Renal cortical epithelial cell (primary cell): Measurements from ENCODE around the gene IL1RAPL1. TPM values are rescaled to one million over a fixed set of nuclear protein-coding genes. Genes with fewer than 3 reads are reported as not detected.

Source experiments
- DNase-seq: peaks from one replicate; pipeline ENCODE4 v3.0.0-alpha.2; 2011; ENCODE audit warnings: low read depth
- total RNA-seq: library from RNA; depleted of rRNA; stranded (reverse); fragments of >200 nt; gene quantifications from 2 replicates; pipeline ENCODE4 v1.2.3, GENCODE V29; 2014

Gene IL1RAPL1
- total RNA-seq, 1 donor from 2014 or later = 0.05 TPM

DNA sequence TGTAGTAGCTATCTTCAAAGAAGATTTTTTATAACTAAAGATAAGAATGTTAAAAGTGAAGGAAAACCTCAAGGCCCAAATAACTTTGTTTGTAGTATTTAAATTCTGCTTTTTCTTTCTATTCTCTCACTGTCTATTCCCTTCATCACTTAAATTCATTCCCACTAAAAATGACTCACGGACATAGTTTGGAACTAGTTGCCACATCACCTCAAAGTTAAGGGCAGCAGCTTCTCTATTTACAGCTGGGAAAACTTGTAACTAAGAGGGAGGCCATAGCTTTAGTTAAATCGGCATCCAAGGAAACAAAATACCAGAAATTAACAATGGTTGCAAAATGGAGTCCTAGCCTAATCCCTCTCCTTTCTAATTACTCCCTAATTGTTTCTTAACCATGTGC is 1302.8 kb downstream of the IL1RAPL1 start:
- DNase-seq = no peak

DNA sequence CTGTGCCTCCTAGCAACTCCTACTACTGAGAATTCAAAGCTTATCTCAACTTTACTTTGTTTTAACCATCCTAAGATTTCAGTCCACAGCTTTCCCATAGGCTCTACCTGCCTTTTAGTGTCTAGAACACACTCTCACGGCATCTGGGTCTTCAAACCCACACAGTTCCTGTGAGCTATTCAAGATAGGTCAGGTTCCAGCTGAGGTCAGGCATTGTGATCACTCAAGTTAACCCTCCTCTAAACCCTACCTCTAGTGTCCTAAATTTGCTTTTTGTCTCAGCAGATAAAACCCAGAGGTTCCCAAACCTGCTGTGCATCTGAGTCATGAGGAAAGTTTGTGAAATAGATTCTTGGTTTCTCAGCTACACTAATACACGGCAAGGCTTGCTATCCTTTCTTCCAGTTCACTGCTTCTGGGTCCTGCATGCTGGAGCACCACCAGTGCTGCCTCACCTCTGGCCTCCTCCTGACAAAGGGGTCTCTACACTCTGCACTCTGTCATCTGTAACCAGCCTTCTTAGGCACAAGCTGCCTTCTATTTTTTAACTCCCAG is 1303.5 kb downstream of the IL1RAPL1 start:
- DNase-seq = no peak

DNA sequence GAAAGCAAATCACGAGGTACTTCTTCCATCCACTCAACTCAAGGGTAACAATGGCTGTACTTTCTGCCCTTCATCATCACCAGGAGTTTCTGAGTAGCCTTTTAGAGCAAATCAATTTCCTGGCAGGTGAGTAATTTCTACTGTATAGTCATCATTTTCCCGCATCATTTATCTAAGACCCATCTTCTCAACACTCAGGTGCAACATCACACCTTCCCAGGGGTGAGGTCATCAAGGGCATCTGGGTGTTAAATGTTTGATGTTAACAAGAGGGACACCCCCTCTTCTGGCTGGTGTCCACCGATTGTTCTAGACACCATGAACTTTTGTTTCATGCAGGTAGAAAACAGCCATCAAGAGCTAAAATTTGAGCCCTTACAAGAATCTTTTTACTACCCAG is 1314.8 kb downstream of the IL1RAPL1 start:
- no peak for DNase-seq

DNA sequence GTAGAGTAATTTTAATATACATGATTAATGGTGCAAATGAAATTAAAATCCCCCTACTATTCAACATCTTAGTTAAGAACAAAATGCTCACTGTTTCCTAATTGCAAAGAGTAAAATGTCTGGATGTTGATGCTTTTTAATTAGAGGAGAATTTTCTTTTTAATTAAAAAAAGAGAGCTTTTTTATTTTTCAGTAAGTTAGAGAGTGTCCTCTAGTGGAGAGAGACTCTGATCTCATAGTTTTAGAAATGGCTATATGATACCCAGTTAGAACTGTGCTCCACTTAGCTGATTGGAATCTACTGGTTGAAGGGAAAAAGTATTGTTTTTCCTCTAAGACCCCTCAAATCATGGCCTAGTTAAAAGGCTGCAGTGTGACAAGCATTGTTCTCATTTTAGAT is 1316.1 kb downstream of the IL1RAPL1 start:
- DNase-seq = no peak

DNA sequence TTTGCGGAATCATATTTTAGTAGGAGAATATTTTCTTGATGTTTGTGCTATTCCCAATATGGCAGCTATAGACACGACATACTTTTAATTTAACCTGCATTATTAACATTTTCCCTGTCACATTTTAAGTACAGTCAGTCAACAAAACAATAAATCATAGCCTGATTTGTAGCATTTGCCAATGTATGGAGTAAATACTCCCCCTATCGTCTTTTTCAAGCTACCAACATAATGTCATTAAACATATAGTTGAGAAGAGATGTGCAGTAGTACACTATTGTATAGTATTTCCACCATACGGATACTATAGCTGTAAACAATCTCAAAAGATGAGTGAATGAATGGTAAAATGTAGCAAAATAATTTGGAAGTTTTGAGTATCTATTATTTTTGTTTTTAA is 1324.4 kb downstream of the IL1RAPL1 start:
- DNase-seq = no peak

DNA sequence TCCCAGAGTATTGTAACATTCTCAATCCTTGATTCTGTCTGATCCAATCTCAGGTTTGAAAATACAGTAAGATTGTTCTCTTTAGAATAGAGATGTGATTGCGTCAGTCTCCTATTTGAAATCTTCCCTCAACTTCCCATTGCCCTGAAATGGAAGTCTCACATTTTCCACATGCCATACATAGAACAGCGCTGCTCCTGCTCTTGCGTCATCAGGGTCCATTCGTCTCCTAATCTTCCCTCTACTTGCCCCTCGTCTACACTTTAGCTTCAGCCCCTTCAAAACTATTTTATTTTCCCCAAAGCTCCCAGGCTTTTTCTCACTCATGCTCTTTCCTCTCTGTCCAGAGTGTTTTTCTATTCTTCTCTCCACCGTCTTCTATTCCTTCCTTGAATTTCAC is 1326.4 kb downstream of the IL1RAPL1 start:
- no peak for DNase-seq

DNA sequence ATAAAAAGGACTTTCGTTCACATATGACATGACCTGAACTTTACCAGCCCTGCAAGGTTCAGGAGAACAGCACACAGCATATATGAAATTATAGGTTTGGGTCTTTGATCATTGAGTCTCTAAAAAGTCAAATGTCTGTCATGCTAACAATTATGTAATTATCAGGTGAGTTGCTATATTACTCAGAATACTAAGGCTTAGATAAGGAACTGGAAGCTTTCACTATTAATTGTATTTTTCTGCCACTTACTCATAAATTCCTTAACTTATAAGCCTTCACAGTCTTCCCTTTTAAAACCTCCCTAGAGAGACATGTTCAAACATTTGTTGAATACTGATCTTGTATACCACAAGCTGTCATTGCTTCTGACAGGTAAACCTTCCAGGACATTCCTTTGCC is 1335.4 kb downstream of the IL1RAPL1 start:
- DNase-seq = no peak

DNA sequence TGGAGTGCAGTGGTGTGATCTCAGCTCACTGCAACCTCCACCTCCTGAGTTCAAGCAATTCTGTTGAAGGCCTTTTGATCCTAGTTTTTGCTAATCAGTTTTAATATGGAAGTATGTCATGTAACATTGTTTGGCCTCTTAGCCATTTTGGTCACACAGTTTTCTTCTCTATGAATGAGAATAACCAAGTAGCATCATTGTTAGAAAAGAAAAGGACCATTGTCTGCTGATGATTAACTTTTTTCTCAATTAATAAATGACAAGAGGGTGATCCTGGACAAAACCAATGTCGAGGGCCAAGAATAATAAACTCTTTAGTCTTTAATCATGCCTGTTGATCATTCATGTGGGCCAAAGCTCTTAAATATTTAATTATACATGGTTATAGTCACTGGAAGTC is 1338.8 kb downstream of the IL1RAPL1 start:
- peak; percentile 76 for DNase-seq

DNA sequence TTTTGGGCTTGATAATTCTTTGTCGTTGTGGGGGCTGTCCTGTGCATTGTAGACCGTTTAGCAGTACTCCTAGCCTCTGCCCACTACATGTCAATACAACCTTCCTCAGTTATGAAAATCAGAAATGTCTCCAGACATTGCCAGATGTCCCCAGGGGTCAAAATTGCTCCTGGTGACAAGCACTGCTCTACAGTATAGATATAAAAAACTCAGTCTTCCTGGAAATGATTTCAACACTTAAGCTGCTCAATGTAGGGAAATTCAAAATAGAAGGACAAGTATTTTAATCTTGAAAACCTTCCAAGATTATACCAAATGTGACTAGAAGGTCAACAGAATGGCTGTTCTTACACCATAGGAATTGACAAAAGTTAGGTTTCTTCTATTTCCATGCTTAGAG is 1339.4 kb downstream of the IL1RAPL1 start:
- peak; percentile 6 for DNase-seq

DNA sequence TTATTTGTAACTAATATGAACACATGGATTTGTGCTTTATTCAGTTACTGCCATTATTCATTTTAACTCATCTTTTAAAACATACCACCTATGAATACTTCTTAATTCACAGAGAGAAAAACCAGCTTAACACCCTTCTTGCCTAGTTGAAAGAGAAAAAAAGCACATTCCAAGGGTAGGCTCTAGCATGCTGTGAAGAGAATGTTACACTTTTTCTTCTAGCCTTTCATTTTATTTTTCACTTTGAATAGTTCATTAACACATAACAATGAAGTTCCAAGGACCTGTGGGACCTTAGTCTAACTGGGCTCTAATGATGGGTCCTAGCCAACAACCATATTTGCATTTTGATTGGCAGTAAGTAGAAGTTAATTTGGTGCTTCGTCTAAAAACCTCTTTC is 1348.2 kb downstream of the IL1RAPL1 start:
- no peak for DNase-seq

DNA sequence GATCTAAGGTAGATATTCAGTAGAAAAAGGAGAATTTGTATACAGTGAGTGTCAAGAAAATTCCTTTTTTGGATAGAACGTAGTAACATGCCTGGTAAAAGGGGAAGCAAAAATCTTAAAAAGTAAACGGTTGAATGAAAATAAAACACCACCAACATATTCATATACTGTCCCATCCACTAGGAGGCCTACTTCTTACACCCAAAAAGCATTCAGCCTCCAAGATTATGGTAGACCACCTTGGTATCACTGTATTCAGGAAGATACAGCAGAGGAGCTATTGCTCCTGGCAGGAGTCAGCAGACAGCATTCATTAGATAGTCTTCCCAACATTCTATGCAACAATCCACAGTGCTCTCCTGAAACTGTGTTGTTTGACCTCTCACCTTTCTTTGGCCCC is 1353.5 kb downstream of the IL1RAPL1 start:
- DNase-seq = no peak

DNA sequence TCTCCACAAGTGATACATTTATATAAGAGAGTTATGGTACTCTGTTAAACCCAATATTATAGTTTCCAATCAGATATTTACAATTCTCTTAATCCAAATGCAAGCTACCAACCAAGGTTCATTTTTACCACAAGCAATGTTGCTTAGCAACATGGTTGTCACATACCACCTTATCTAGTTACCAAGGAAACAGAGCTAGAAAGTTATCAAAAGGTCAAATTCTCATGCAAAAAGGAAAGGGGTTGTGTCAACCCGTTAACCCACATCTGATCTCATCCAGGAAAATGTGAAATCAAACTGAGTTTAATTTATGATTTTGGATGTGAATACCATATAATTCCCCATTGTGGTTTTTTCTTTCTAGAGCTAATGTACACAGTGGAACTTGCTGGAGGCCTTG is 1354.0 kb downstream of the IL1RAPL1 start:
- no peak for DNase-seq

DNA sequence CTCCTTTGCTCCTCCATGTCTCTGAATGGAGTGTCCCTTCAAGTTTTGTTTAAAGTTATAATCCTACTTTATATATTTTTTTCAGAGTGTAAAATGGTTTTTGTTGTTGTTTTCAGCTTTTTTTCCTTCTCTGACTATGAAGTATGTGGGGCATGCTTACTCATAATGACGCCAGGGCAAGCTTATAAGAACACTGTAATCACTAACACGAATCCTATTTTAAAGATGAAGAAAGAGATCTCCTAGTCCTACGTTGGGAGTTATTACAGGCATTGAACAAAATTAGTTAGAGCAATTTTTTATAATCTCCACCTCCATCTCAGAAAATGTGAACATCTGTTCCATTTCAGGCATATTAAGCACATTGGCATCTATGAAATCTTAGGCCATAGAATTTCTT is 1360.0 kb downstream of the IL1RAPL1 start:
- no peak for DNase-seq

DNA sequence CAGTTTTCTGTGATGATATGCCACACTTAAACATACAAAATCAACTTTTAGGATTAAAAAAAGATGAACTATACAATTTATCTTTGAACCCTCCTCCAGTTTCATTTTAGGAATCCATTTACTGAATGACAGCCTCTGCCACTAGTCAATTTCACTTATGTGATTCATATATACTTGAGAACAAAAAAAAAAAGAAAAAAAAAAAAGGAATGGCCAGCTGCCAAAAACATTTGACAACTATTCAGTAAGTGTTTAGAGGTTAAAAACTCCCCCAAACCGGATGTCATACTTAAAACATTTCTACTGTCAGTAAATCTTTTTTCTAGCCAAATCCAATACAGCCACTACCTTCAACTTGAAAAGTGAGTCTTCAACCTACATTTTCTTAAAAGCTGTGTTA is 1361.4 kb downstream of the IL1RAPL1 start:
- peak; percentile 32 for DNase-seq

DNA sequence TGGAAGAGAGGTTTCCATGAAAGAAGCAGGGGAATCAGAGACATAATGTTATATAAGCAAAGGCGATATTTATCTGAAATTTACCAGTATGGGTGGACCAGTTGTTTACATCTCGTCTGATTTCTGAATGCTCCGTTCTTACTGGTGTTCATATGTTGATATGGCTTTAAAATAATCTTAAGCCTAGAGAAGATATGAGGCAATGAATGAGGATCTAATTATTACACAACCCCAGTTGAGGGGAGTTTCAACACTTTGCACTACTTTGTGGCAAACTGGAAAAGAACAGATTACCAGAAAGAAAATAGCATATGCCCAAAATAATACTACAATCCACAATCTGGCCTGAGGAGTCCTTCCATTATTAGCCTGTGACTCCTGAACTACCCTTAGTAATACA is 1364.8 kb downstream of the IL1RAPL1 start:
- no peak for DNase-seq

DNA sequence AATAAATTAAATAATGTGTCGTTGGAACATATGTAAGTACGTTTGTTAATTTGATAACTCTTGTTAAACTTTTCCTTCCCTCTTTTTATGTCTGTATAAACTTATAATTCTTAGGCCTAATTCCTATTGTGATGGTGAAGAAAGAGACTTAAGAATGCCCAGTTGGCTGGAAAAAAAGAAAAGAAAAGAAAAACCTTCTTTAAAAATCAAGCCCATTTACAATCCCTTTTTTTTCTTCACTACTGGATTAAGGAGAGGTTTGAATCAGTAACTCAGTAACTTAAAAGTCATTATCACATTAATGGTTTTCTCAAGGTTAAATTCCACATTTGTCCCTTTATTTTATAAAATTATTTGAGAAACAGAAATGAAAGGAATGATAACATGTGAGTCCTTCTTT is 1374.8 kb downstream of the IL1RAPL1 start:
- DNase-seq = peak; percentile 21

DNA sequence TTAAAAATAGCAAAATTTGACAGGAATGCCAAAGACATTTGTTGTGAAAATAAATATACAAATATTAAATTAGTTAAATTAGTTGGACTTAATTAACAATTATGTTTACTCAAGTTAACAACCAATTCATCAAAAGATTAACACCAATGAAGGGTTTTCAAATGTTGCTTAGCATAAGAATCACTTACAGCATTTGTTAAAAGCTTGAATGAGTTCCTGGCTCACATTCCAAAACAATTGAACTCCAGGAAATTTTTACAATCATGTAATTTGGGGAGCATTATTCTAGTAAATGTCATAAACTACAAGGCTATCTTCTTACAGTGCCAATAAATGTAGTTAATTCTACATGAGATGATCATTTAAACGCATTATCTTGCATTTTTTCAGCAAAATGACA is 1378.4 kb downstream of the IL1RAPL1 start:
- no peak for DNase-seq

DNA sequence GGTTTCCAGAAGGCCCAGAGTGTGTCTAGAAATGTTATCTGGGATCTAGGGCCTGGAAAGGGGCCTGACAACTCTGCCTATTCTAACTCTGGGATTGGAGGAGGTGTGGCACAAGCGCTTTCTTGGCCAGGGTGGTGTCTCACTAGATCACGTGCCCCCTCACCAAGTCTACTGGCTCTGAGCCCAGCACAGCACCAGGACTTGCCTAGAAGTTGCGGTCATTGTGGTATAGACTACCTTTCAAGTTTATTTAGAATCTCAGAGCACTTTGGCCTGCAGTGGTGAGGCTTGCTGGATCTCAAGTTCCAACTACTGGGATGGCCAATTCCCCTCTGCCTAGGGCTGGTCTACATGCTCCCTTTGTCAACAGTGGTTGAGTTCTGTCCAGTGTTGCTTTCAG is 1404.8 kb downstream of the IL1RAPL1 start:
- DNase-seq = no peak

DNA sequence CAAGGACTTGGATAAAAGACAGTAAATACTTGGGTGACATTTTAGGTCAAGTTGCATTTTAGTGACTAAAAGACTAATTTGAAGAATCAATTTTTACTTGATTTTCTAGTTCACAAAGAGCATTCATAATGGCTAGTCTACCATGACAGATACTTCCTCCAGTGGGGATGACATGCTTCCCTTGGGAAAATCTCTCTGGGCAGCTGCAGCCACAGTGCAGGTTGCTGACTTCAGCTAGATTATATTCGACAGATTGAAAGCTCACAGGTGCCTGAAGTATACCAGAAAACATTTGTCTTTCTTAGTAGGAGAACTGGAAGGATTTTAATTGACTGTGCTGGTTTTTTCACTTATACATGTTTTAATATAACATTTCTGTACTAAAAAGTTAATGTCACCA is 1418.6 kb downstream of the IL1RAPL1 start:
- no peak for DNase-seq
